Astrocyte of the cerebellum (primary cell): ENCODE measurements around the gene TSPAN12.

Experiments
- DNase-seq: peaks from one replicate; pipeline ENCODE4 v3.0.0-alpha.2; 2011; ENCODE audit warnings: low read depth
- H3K4me3 ChIP-seq: 2 replicates; pipeline ENCODE4 v1.5.1; 2011; ENCODE audit warnings: mild to moderate bottlenecking, low read depth, low read length, moderate library complexity
- CTCF ChIP-seq: IDR thresholded peaks from 2 replicates; pipeline ENCODE4 v1.5.1; 2012; ENCODE audit warnings: low read length, low read depth, moderate library complexity, mild to moderate bottlenecking; ENCODE audit errors: missing control alignments
- in situ Hi-C: cut with HindIII; loops from 2 replicates; pipeline ENCODE4 v1.10.0; 2017; ENCODE audit warnings: low sequenced_read_pairs

TSPAN12 gene

GRCh38 chr7:120834726-120835125, 23.2 kb downstream of the TSPAN12 start:
- in situ Hi-C loops = no loop called here
- no peak overlapping the region for H3K4me3 ChIP-seq
- DNase-seq = no peak
- TF ChIP-seq CTCF = no peak

- in situ Hi-C loops = no loop called here
- no peak for TF ChIP-seq CTCF
- DNase-seq = no peak
- no peak overlapping the region for H3K4me3 ChIP-seq
These were observed 24.4 kb downstream of the TSPAN12 start for GRCh38 chr7:120833546-120833945.

GRCh38 chr7:120832803-120833202, 25.1 kb downstream of the TSPAN12 start:
- no peak overlapping the region for H3K4me3 ChIP-seq
- DNase-seq = no peak
- in situ Hi-C loops = no loop called here
- TF ChIP-seq CTCF = no peak

GRCh38 chr7:120831260-120831659, 26.7 kb downstream of the TSPAN12 start:
- no peak overlapping the region for H3K4me3 ChIP-seq
- TF ChIP-seq CTCF = no peak
- in situ Hi-C loops = no loop called here
- DNase-seq = no peak

- no peak overlapping the region for H3K4me3 ChIP-seq
- in situ Hi-C loops = no loop called here
- no peak for TF ChIP-seq CTCF
- no peak for DNase-seq
These were observed 28.5 kb downstream of the TSPAN12 start for GRCh38 chr7:120829487-120829886.

GRCh38 chr7:120828528-120828927, 29.4 kb downstream of the TSPAN12 start:
- in situ Hi-C loops = no loop called here
- no peak overlapping the region for H3K4me3 ChIP-seq
- TF ChIP-seq CTCF = no peak
- DNase-seq = no peak
